Peyer's patch (tissue), 4 donors: ENCODE results near the gene SHISA5. TPM values are rescaled to one million over a fixed set of nuclear protein-coding genes. Genes with fewer than 3 reads are reported as not detected.

Experiments used
- DNase-seq, 3 donors: peaks; one replicate each; pipeline ENCODE4 v3.0.0-alpha.2; 2017 to 2019
- H3K27ac ChIP-seq, 4 donors: fragments of 200-600 bp; sonication (generic); one replicate each; pipeline ENCODE4 v1.5.1; 2016 to 2019
- H3K27me3 ChIP-seq, 2 donors: fragments of 200-600 bp; sonication (generic); one replicate each; pipeline ENCODE4 v1.5.1; 2019
- H3K36me3 ChIP-seq, 3 donors: fragments of 200-600 bp; sonication (generic); one replicate each; pipeline ENCODE4 v1.5.1; 2016 to 2019
- H3K4me1 ChIP-seq, 4 donors: fragments of 200-600 bp; sonication (generic); one replicate each; pipeline ENCODE4 v1.5.1; 2016 to 2019
- H3K4me3 ChIP-seq, 4 donors: fragments of 200-600 bp; sonication (generic); 1 replicate in 3 of 4; 2 replicates in 1 of 4; pipeline ENCODE4 v1.5.1; 2016 to 2019; ENCODE audit warnings: mild to moderate bottlenecking in 1 of 4
- H3K9me3 ChIP-seq, 4 donors: fragments of 200-600 bp; sonication (generic); one replicate each; pipeline ENCODE4 v1.5.1; 2016 to 2019; ENCODE audit warnings: mild to moderate bottlenecking in 1 of 4
- POLR2A ChIP-seq, 2 donors: fragments of 450-650 bp; IDR thresholded peaks; one replicate each; pipeline ENCODE4 v1.5.1; 2017; ENCODE audit warnings: antibody characterized with exemption in 2 of 2, mild to moderate bottlenecking in 2 of 2, moderate library complexity in 2 of 2
- total RNA-seq, 4 donors: library from RNA; depleted of rRNA; stranded (reverse); fragments of >200 nt; gene quantifications; one replicate each; pipeline ENCODE4 v1.1.0, GENCODE V29; 2016
- TF ChIP-seq, protein P1 (sequence below), 6 experiments: fragments of 450-650 bp in 4 of 6; fragments of 200-600 bp in 2 of 6; sonication (generic) in 1 of 6; IDR thresholded peaks; one replicate each; pipeline ENCODE4 v1.5.1; 2017 to 2019; ENCODE audit warnings: antibody characterized with exemption in 6 of 6, mild to moderate bottlenecking in 3 of 6, moderate library complexity in 1 of 6

SHISA5 gene
- total RNA-seq, 4 donors from 2014 or later = 60.2 to 149 (median 110) TPM

DNA sequence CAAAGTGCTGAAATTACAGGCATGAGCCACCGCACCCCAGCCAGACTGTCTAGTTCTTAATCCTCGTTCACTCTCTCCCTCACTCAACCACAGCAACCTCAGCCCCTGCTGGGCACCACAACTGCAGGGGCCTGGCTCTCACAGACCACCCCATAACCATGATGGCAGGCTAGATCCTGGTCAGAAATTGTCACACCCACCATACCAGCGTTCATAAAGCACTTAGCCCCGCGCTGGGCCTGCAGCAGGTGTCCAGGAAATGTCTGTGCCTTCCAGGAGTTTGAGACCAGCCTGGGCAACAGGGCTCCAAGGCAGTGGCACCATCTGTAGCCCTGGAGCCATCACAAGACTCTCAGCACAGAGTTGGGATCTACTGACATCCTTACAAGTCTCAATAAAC, 1.9 kb downstream of the SHISA5 start:
- peak overlapping the region in 1 of 4 donors; percentile 92 for H3K27ac ChIP-seq
- TF ChIP-seq, protein P1, sequence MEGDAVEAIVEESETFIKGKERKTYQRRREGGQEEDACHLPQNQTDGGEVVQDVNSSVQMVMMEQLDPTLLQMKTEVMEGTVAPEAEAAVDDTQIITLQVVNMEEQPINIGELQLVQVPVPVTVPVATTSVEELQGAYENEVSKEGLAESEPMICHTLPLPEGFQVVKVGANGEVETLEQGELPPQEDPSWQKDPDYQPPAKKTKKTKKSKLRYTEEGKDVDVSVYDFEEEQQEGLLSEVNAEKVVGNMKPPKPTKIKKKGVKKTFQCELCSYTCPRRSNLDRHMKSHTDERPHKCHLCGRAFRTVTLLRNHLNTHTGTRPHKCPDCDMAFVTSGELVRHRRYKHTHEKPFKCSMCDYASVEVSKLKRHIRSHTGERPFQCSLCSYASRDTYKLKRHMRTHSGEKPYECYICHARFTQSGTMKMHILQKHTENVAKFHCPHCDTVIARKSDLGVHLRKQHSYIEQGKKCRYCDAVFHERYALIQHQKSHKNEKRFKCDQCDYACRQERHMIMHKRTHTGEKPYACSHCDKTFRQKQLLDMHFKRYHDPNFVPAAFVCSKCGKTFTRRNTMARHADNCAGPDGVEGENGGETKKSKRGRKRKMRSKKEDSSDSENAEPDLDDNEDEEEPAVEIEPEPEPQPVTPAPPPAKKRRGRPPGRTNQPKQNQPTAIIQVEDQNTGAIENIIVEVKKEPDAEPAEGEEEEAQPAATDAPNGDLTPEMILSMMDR (IDR thresholded peaks at IDR 0.05) = no peak
- TF ChIP-seq POLR2A (IDR thresholded peaks at IDR 0.05) = no peak
- no peak for DNase-seq
- no peaks in the 10 kb centered on the region for H3K27me3 ChIP-seq
- no peaks in the 10 kb centered on the region for H3K9me3 ChIP-seq
- peaks cover 0 to 12% (median 7%) of the 10 kb centered on the region in 4 donors for H3K4me1 ChIP-seq
- peaks cover 0 to 6% (median 0%) of the 10 kb centered on the region in 3 donors for H3K36me3 ChIP-seq
- H3K4me3 ChIP-seq = no peak overlapping the region

DNA sequence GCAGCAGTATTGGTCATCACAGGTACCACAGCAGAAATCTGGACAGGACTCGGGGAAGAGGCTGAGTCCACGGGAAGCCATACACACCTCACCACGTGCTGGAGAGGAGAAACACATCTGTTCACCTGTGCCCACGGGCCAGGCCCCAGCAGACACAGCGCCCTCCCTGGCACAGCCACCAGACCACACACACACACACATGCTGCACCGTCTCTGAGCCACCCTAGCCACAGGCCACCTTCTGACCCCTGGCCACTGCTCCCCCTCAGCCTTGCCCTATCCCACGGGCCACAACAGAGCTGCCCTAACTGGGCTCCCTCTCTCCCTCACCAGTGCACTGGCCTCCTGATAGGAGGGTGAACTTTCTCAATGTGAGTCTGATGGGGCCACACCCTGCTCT, 2.8 kb downstream of the SHISA5 start:
- Histone ChIP-seq H3K9me3 (no peaks in the 10 kb centered on the region), H3K36me3 (peaks cover 0 to 6% (median 0%) of the 10 kb centered on the region in 3 donors), H3K27me3 (no peaks in the 10 kb centered on the region), H3K27ac (no peak overlapping the region), H3K4me3 (no peak overlapping the region), H3K4me1 (peaks cover 0 to 12% (median 7%) of the 10 kb centered on the region in 4 donors)
- TF ChIP-seq, protein P1 (IDR thresholded peaks at IDR 0.05) = no peak
- no peak for TF ChIP-seq POLR2A (IDR thresholded peaks at IDR 0.05)
- DNase-seq = no peak

DNA sequence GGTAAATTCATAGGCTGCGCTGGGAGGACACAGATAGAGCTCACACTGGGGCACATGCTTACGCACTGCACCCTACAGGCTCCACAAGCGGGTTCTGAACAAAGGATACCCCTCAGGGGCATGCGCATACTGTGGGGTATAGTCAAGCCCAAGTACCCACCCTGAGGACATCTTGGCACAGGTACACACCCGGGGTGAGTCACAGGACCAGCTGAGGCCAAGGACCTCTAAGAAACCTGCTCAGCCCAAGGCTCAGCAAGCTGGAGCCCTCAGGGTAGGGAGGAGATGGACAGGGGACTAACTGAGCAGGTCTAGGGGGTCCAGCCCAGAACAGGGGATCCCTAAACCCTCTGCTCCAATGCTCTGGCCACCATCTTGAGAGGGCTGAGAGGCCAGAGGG, 3.3 kb downstream of the SHISA5 start:
- Histone ChIP-seq H3K27ac (no peak overlapping the region), H3K4me1 (peaks cover 0 to 12% (median 7%) of the 10 kb centered on the region in 4 donors), H3K4me3 (no peak overlapping the region), H3K27me3 (no peaks in the 10 kb centered on the region), H3K36me3 (peaks cover 0 to 6% (median 0%) of the 10 kb centered on the region in 3 donors), H3K9me3 (no peaks in the 10 kb centered on the region)
- DNase-seq = no peak
- TF ChIP-seq, protein P1 (IDR thresholded peaks at IDR 0.05) = no peak
- no peak for TF ChIP-seq POLR2A (IDR thresholded peaks at IDR 0.05)

DNA sequence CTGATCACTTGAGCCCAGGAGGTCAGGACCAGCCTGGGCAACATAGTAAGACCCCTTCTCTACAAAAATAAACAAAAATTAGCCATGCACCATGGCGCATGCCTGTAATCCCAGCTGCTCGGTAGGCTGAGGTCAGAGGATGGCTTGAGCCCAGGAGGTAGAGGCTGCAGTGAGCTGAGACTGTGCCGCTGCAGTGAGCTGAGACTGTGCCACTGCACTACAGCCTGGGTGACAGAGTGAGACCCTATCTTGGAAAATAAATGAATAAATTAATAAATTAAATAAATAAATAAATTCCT, 10.8 kb downstream of the SHISA5 start:
- no peak for TF ChIP-seq POLR2A (IDR thresholded peaks at IDR 0.05)
- TF ChIP-seq, protein P1 (IDR thresholded peaks at IDR 0.05) = no peak
- Histone ChIP-seq H3K4me1 (no peaks in the 10 kb centered on the region), H3K27ac (peak overlapping the region in 1 of 4 donors; percentile 25), H3K9me3 (no peaks in the 10 kb centered on the region), H3K27me3 (no peaks in the 10 kb centered on the region), H3K36me3 (no peaks in the 10 kb centered on the region), H3K4me3 (no peak overlapping the region)
- no peak for DNase-seq

DNA sequence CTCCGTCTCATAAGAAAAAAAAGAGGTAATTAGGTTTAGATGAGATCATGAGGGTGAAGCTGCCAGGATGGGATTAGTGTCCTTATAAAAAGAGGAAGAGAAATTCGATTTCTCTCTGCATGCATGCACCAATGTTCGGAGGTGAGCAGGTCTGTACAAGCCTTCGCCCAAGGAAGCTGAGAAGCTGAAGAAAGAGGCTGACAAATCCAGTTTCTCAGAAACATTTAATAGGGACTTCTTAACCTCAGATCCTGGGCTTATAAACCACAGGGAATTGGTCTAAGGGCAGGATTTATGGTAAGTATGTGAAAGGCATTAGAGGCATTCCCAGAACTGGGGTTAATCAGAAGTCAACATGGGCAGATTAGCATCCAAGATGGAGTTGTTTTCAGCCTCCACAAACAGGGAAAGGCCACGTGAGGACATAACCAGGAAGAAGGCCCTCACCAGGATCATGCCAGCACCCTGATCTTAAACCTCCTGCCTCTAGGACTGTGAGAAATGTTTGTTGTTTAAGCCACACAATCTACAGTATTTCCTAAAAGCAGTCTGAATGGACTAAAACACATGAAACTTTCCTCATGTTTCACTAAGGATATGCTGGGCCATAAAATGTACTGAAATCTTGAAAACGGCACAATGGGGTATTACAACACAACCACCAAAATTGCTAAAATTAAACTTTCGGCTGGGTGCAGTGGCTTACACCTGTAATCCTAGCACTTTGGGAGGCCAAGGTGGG, 11.3 kb downstream of the SHISA5 start:
- Histone ChIP-seq H3K27ac (peak overlapping the region in 1 of 4 donors; percentile 25), H3K9me3 (no peaks in the 10 kb centered on the region), H3K36me3 (no peaks in the 10 kb centered on the region), H3K4me3 (no peak overlapping the region), H3K27me3 (no peaks in the 10 kb centered on the region), H3K4me1 (no peaks in the 10 kb centered on the region)
- no peak for DNase-seq
- TF ChIP-seq, protein P1 (IDR thresholded peaks at IDR 0.05) = no peak
